ENCODE data around the gene ZNF608.

ZNF608 gene

GRCh38 chr5:124714910-124715309 lies 31.5 kb downstream of the ZNF608 start:
- no peak for DNase-seq

- DNase-seq: no peak
These were observed 32.8 kb downstream of the ZNF608 start for GRCh38 chr5:124713595-124713994.

GRCh38 chr5:124712731-124713305 lies 33.6 kb downstream of the ZNF608 start:
- no peak for DNase-seq

- DNase-seq: no peak
These were observed 38.4 kb downstream of the ZNF608 start for GRCh38 chr5:124708086-124708485.

GRCh38 chr5:124707520-124707919 lies 38.9 kb downstream of the ZNF608 start:
- DNase-seq: no peak

GRCh38 chr5:124706729-124707361 lies 39.6 kb downstream of the ZNF608 start:
- DNase-seq: peak; percentile 95

- no peak for DNase-seq
These were observed 40.4 kb downstream of the ZNF608 start for GRCh38 chr5:124706051-124706450.

- peak; percentile 25 for DNase-seq
These were observed 40.9 kb downstream of the ZNF608 start for GRCh38 chr5:124705577-124705976.

- peak; percentile 15 for DNase-seq
These were observed 41.7 kb downstream of the ZNF608 start for GRCh38 chr5:124704594-124705284.

- DNase-seq: no peak
These were observed 42.4 kb downstream of the ZNF608 start for GRCh38 chr5:124703995-124704394.

- DNase-seq: no peak
These were observed 43.9 kb downstream of the ZNF608 start for GRCh38 chr5:124702525-124702924.

- DNase-seq: no peak
These were observed 44.5 kb downstream of the ZNF608 start for GRCh38 chr5:124701873-124702425.

GRCh38 chr5:124701016-124701415 lies 45.4 kb downstream of the ZNF608 start:
- DNase-seq: no peak

GRCh38 chr5:124700333-124700732 lies 46.1 kb downstream of the ZNF608 start:
- no peak for DNase-seq

GRCh38 chr5:124698770-124699169 lies 47.7 kb downstream of the ZNF608 start:
- no peak for DNase-seq

- DNase-seq: peak; percentile 42
These were observed 48.4 kb downstream of the ZNF608 start for GRCh38 chr5:124697933-124698591.

- DNase-seq: no peak
These were observed 48.9 kb downstream of the ZNF608 start for GRCh38 chr5:124697501-124697900.

- no peak for DNase-seq
These were observed 49.5 kb downstream of the ZNF608 start for GRCh38 chr5:124696898-124697297.
